C4-2B (cell line): Measurements from ENCODE around the gene SERINC5.

ENCODE experiments used
- ZFX ChIP-seq: fragments of 450-650 bp; IDR thresholded peaks from 2 replicates; pipeline ENCODE4 v1.6.1; 2017
- TF ChIP-seq, protein P1 (sequence below): fragments of 450-650 bp; conservative IDR thresholded peaks from 2 replicates; pipeline ENCODE4 v1.5.1; 2017; ENCODE audit warnings: mild to moderate bottlenecking

- TF ChIP-seq, protein P1, sequence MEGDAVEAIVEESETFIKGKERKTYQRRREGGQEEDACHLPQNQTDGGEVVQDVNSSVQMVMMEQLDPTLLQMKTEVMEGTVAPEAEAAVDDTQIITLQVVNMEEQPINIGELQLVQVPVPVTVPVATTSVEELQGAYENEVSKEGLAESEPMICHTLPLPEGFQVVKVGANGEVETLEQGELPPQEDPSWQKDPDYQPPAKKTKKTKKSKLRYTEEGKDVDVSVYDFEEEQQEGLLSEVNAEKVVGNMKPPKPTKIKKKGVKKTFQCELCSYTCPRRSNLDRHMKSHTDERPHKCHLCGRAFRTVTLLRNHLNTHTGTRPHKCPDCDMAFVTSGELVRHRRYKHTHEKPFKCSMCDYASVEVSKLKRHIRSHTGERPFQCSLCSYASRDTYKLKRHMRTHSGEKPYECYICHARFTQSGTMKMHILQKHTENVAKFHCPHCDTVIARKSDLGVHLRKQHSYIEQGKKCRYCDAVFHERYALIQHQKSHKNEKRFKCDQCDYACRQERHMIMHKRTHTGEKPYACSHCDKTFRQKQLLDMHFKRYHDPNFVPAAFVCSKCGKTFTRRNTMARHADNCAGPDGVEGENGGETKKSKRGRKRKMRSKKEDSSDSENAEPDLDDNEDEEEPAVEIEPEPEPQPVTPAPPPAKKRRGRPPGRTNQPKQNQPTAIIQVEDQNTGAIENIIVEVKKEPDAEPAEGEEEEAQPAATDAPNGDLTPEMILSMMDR = no peak
- no peak for TF ChIP-seq ZFX
Measured at GRCh38 chr5:80125022-80125961, 130.6 kb downstream of the SERINC5 start.
